OCI-LY1 (cell line): Measurements from ENCODE around the gene HNMT.
"Not testable (repeated sequence)": the region's sequence is repeated elsewhere in the genome, so short reads cannot be mapped to it uniquely, and the experiment has no call there.

Experiments
- CTCF ChIP-seq: fragments of 200-600 bp; sonication (generic), shearing (Covaris generic); IDR thresholded peaks from 2 replicates; pipeline ENCODE4 v1.5.1; 2017; ENCODE audit warnings: mild to moderate bottlenecking, antibody characterized with exemption, low read length, moderate library complexity, mixed read lengths
- EZH2 ChIP-seq: fragments of 200-600 bp; sonication (generic), shearing (Covaris generic); IDR thresholded peaks from 2 replicates; pipeline ENCODE4 v1.8.0; 2017; ENCODE audit warnings: borderline replicate concordance, mixed run types, mild to moderate bottlenecking, antibody characterized with exemption, low read length, moderate library complexity, mixed read lengths

- TF ChIP-seq CTCF, EZH2: not testable (repeated sequence)
Observed at GRCh38 chr2:137996158-137996557, 31.9 kb downstream of the HNMT start.
